Body of pancreas (tissue), 4 donors: ENCODE measurements around the gene IDNK.

ENCODE experiments used
- POLR2A ChIP-seq, 3 donors: fragments of 450-650 bp; IDR thresholded peaks; one replicate each; pipeline ENCODE4 v1.6.1; 2016; ENCODE audit warnings: antibody characterized with exemption in 3 of 3, mild to moderate bottlenecking in 2 of 3
- TF ChIP-seq, protein P1 (sequence below), 7 experiments: fragments of 450-650 bp in 4 of 7; fragments of 200-600 bp in 3 of 7; sonication (generic) in 3 of 7; IDR thresholded peaks; one replicate each; pipeline ENCODE4 v1.5.1; 2016 to 2019; ENCODE audit warnings: antibody characterized with exemption in 7 of 7

GRCh38 chr9:83675466-83675865, 52.5 kb downstream of the IDNK start:
- TF ChIP-seq, protein P1, sequence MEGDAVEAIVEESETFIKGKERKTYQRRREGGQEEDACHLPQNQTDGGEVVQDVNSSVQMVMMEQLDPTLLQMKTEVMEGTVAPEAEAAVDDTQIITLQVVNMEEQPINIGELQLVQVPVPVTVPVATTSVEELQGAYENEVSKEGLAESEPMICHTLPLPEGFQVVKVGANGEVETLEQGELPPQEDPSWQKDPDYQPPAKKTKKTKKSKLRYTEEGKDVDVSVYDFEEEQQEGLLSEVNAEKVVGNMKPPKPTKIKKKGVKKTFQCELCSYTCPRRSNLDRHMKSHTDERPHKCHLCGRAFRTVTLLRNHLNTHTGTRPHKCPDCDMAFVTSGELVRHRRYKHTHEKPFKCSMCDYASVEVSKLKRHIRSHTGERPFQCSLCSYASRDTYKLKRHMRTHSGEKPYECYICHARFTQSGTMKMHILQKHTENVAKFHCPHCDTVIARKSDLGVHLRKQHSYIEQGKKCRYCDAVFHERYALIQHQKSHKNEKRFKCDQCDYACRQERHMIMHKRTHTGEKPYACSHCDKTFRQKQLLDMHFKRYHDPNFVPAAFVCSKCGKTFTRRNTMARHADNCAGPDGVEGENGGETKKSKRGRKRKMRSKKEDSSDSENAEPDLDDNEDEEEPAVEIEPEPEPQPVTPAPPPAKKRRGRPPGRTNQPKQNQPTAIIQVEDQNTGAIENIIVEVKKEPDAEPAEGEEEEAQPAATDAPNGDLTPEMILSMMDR (IDR thresholded peaks at IDR 0.05) = no peak
- TF ChIP-seq POLR2A (IDR thresholded peaks at IDR 0.05) = no peak
